ENCODE data around the gene LGR4. TPM values are rescaled to one million over a fixed set of nuclear protein-coding genes. Genes with fewer than 3 reads are reported as not detected.

Gene LGR4
- total RNA-seq, 4 donors from 2014 or later = 9.4 to 57.9 (median 16.1) TPM

Small RNAs within 50 kb of the gene (microRNA-seq; reads per million reads assigned to microRNA genes)
- not detected for gene MIR8087 (ENCODE audit: borderline microRNAs expressed, borderline replicate concordance)

Small RNAs within 50 kb of the gene (small RNA-seq; reads per million reads assigned to genes)
- gene AC100771.1 (not detected), gene MIR8087 (not detected), gene RNA5SP339 (not detected)

Other genes starting within 250 kb of the LGR4 start
- 1 to 10 TPM in 2 of 4 donors, under 1 TPM in 1, not detected in 1; 0.26 to 8.2 (median 2.7) TPM for gene CCDC34, start 109.6 kb downstream of the LGR4 start, total RNA-seq
- gene LIN7C, start 34.0 kb upstream of the LGR4 start, total RNA-seq = 10 to 100 TPM; 11.8 to 98.0 (median 45.5) TPM
- under 1 TPM in 1 of 4 donors, not detected in 3; 0.83 TPM for gene BDNF, start 227.7 kb upstream of the LGR4 start, total RNA-seq

Measured in uterus (tissue), 4 donors.